NCI-H1048 (cell line): ENCODE data around the gene C15orf62.
A peak's percentile ranks its signal among the peaks of the same experiment; 100 is the strongest.

Experiments
- DNase-seq: peaks from one replicate; lab custom pipeline; 2025; lab: John Stamatoyannopoulos, UW

C15orf62 gene

GRCh38 chr15:40782609-40783227 lies 12.9 kb downstream of the C15orf62 start:
- DNase-seq = peak; percentile 44

GRCh38 chr15:40785164-40785563 lies 15.4 kb downstream of the C15orf62 start:
- DNase-seq = no peak

- no peak for DNase-seq
These were observed 16.0 kb downstream of the C15orf62 start for GRCh38 chr15:40785814-40786213.

- DNase-seq = peak; percentile 86
These were observed 17.6 kb downstream of the C15orf62 start for GRCh38 chr15:40787344-40787841.

GRCh38 chr15:40787991-40788390 lies 18.2 kb downstream of the C15orf62 start:
- DNase-seq = no peak

GRCh38 chr15:40789119-40789518 lies 19.3 kb downstream of the C15orf62 start:
- DNase-seq = no peak

GRCh38 chr15:40789999-40790398 lies 20.2 kb downstream of the C15orf62 start:
- DNase-seq = no peak

- no peak for DNase-seq
These were observed 20.9 kb downstream of the C15orf62 start for GRCh38 chr15:40790718-40791117.

GRCh38 chr15:40792394-40792793 lies 22.6 kb downstream of the C15orf62 start:
- DNase-seq = no peak

GRCh38 chr15:40793216-40793989 lies 23.6 kb downstream of the C15orf62 start:
- no peak for DNase-seq

- no peak for DNase-seq
These were observed 26.3 kb downstream of the C15orf62 start for GRCh38 chr15:40796041-40796440.

GRCh38 chr15:40796512-40796911 lies 26.7 kb downstream of the C15orf62 start:
- DNase-seq = no peak

- DNase-seq = no peak
These were observed 29.7 kb downstream of the C15orf62 start for GRCh38 chr15:40799523-40799922.

GRCh38 chr15:40803076-40803475 lies 33.3 kb downstream of the C15orf62 start:
- no peak for DNase-seq

GRCh38 chr15:40803688-40804087 lies 33.9 kb downstream of the C15orf62 start:
- no peak for DNase-seq

GRCh38 chr15:40806672-40807027 lies 36.9 kb downstream of the C15orf62 start:
- no peak for DNase-seq

- DNase-seq = peak; percentile 94
These were observed 37.5 kb downstream of the C15orf62 start, which contains the start of the genes DNAJC17 and ZFYVE19 for GRCh38 chr15:40807028-40807887. DNAJC17 (minus strand) TSS chr15:40807473; CDS start chr15:40807446, 27 bp downstream. ZFYVE19 (plus strand) TSS chr15:40807089; CDS start chr15:40807590, 501 bp downstream.

GRCh38 chr15:40807888-40808461 lies 38.2 kb downstream of the C15orf62 start:
- DNase-seq = no peak

GRCh38 chr15:40808861-40809450 lies 39.2 kb downstream of the C15orf62 start:
- DNase-seq = no peak

- DNase-seq = no peak
These were observed 43.1 kb downstream of the C15orf62 start for GRCh38 chr15:40812721-40813425.
